ENCODE results near the gene TIMP3. TPM values are rescaled to one million over a fixed set of nuclear protein-coding genes. Genes with fewer than 3 reads are reported as not detected.

The TIMP3 gene
- total RNA-seq, 1 donor from 2014 or later, result 64.2 TPM

DNA sequence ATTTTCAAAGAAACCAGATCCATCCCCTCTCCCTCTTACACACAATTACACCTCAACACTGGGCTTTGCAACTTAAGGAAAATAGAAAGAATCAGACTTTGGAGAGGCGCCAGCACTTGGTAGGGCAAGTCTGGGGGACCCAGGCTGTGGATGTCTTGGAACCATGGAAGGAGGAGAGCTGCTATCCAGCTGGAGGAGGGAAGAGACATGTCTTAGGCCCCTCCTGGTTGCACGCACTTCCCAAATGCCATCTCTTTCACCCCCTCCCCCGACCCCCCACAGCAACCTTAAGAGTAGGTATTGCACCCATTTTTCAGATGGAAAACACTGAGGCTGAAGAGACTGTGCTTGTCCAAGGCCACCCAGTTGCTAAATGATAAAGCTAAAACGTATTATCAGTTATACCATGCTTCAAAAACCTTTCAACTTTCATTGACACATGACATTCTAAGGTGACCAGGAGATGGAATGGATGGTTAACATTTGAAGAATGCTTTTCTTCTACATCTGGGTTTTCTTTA is 3.9 kb downstream of the TIMP3 start:
- peaks cover 8 to 28% (median 19%) of the 10 kb centered on the region in 3 donors for H3K27me3 ChIP-seq (ENCODE audit: control insufficient read depth in 3 of 3, insufficient read depth in 3 of 3, low read length in 3 of 3)
- H3K36me3 ChIP-seq (ENCODE audit: control insufficient read depth in 3 of 3, insufficient read depth in 3 of 3, low read length in 3 of 3), result peaks cover 0 to 3% (median 0%) of the 10 kb centered on the region in 3 donors
- no peak overlapping the region for H3K4me3 ChIP-seq (ENCODE audit: low read length in 3 of 3)
- peaks cover 33 to 62% (median 35%) of the 10 kb centered on the region in 3 donors for H3K4me1 ChIP-seq (ENCODE audit: control insufficient read depth in 3 of 3, insufficient read depth in 3 of 3, low read length in 3 of 3)
- H3K27ac ChIP-seq (ENCODE audit: low read depth, low read length), result no peak overlapping the region
- H3K9ac ChIP-seq (ENCODE audit: low read depth in 1 of 3, low read length in 3 of 3), result no peak overlapping the region
- H3K9me3 ChIP-seq (ENCODE audit: control insufficient read depth in 3 of 3, low read length in 3 of 3), result no peaks in the 10 kb centered on the region

DNA sequence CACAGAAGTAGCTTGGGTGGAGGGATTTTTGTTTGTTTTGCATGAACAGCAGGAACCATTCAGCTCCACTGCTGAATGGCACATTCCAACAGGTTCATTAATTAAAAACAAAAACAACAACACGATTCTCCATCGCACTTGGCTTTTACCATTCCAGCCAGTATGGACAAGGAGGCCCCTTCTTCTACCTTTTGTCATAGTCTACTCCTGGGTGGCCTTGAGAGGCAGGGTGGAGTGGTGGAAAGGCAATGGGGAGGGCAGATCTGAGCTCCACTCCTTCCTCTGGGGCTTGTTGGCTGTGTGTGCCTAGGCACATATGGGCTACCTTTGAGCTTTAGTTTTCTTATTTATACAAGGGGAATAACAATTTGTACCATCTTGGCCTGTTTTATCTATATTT is 4.8 kb downstream of the TIMP3 start:
- Histone ChIP-seq H3K9me3 (ENCODE audit: control insufficient read depth in 3 of 3, low read length in 3 of 3) (no peaks in the 10 kb centered on the region), H3K27me3 (ENCODE audit: control insufficient read depth in 3 of 3, insufficient read depth in 3 of 3, low read length in 3 of 3) (peaks cover 4 to 23% (median 19%) of the 10 kb centered on the region in 3 donors), H3K36me3 (ENCODE audit: control insufficient read depth in 3 of 3, insufficient read depth in 3 of 3, low read length in 3 of 3) (peaks cover 0 to 3% (median 0%) of the 10 kb centered on the region in 3 donors), H3K27ac (ENCODE audit: low read depth, low read length) (no peak overlapping the region), H3K4me3 (ENCODE audit: low read length in 3 of 3) (peak overlapping the region in 2 of 3 donors; percentile 1 to 13), H3K9ac (ENCODE audit: low read depth in 1 of 3, low read length in 3 of 3) (no peak overlapping the region), H3K4me1 (ENCODE audit: control insufficient read depth in 3 of 3, insufficient read depth in 3 of 3, low read length in 3 of 3) (peaks cover 29 to 58% (median 38%) of the 10 kb centered on the region in 3 donors)

DNA sequence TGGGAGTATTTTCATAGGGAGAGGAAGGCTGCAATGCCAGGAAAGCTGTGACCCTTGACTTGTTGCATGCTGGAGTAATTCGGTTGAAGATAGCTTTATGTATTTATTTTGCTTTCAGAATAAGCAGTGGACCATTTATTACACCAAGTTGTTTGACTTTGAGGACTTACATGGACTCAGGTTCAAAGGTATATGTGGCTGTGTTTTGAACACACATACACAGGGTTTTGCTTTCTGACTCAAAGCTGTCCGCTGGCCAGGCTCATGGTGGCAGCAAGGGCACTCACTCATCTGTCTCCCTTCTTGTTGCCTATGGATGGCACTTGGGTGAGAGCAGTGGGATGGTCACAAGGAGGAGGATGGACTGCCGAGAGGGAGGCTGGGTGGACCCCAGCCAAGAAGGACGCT is 6.5 kb downstream of the TIMP3 start:
- H3K27ac ChIP-seq (ENCODE audit: low read depth, low read length), result peak overlapping the region; percentile 5
- no peaks in the 10 kb centered on the region for H3K9me3 ChIP-seq (ENCODE audit: control insufficient read depth in 3 of 3, low read length in 3 of 3)
- no peak overlapping the region for H3K9ac ChIP-seq (ENCODE audit: low read depth in 1 of 3, low read length in 3 of 3)
- H3K4me3 ChIP-seq (ENCODE audit: low read length in 3 of 3), result no peak overlapping the region
- peaks cover 34 to 66% (median 41%) of the 10 kb centered on the region in 3 donors for H3K4me1 ChIP-seq (ENCODE audit: control insufficient read depth in 3 of 3, insufficient read depth in 3 of 3, low read length in 3 of 3)
- H3K27me3 ChIP-seq (ENCODE audit: control insufficient read depth in 3 of 3, insufficient read depth in 3 of 3, low read length in 3 of 3), result peaks cover 0 to 14% (median 13%) of the 10 kb centered on the region in 3 donors
- H3K36me3 ChIP-seq (ENCODE audit: control insufficient read depth in 3 of 3, insufficient read depth in 3 of 3, low read length in 3 of 3), result peaks cover 0 to 3% (median 0%) of the 10 kb centered on the region in 3 donors

DNA sequence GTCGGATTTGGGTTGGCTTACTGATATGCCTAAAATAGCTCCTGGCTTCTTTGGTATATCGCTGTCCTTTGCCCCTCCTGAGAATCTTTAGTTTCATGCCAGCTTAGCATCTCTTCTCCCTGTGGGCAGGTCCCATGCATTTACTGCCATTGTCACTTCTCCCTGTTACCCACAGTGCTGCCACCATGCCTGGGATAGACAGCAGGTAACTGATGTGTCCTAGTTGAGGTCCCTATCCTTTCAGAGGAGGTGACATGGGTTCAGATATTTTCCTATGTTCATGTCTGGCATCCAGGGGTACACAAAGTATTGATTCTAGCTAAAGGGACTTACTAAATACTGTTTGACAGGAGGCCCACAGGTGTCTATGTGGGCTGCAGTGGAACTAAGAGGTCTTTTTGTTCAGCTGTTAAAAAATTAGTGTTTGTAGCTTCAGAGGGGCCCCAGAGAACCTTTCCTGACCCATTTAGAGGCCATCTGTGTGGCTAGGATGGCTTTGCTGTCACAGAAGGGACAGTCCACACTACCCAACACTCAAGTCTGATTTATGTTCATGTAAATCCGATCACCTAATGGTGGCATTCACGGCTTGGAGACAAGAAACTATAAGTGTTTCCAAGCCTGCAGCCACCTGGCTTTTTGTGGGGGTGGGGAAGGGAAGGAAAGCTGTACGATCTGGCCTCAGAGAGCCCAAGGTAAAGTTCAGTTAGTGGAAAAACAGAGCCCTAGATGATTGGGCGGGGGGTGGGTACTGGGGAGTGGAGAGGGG is 8.5 kb downstream of the TIMP3 start:
- Histone ChIP-seq H3K27me3 (ENCODE audit: control insufficient read depth in 3 of 3, insufficient read depth in 3 of 3, low read length in 3 of 3) (peaks cover 0 to 2% (median 0%) of the 10 kb centered on the region in 3 donors), H3K36me3 (ENCODE audit: control insufficient read depth in 3 of 3, insufficient read depth in 3 of 3, low read length in 3 of 3) (peaks cover 0 to 3% (median 0%) of the 10 kb centered on the region in 3 donors), H3K4me3 (ENCODE audit: low read length in 3 of 3) (no peak overlapping the region), H3K4me1 (ENCODE audit: control insufficient read depth in 3 of 3, insufficient read depth in 3 of 3, low read length in 3 of 3) (peaks cover 29 to 52% (median 38%) of the 10 kb centered on the region in 3 donors), H3K9me3 (ENCODE audit: control insufficient read depth in 3 of 3, low read length in 3 of 3) (no peaks in the 10 kb centered on the region), H3K9ac (ENCODE audit: low read depth in 1 of 3, low read length in 3 of 3) (no peak overlapping the region), H3K27ac (ENCODE audit: low read depth, low read length) (no peak overlapping the region)

DNA sequence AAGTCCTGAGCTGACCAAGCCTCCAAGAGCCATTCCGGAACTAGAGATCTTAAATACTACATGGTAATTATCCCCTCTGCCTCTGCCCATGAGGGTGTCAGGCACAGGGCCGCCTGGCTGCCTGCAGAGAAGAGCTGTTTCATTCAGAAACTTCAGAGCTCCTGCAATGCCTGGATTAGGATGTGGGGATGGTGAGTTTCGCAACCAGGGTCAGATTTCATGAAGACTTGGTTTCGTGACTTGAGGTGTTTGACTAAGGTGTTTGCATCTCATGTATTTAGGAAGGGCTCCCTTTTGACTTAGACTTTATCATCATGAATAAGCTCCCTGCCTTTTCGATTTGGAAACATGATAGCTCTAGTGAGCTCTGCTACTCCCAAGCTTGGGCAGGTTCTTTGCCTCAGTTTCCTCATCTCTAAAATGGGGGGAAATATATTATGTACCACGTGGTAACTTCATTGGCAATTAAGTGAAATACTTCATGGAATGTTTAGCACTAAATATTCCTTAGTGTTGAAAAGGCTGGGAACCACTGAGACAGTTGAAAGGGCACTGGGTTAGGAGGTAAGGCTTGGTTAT is 9.1 kb downstream of the TIMP3 start:
- H3K4me3 ChIP-seq (ENCODE audit: low read length in 3 of 3), result no peak overlapping the region
- no peak overlapping the region for H3K9ac ChIP-seq (ENCODE audit: low read depth in 1 of 3, low read length in 3 of 3)
- peaks cover 29 to 52% (median 35%) of the 10 kb centered on the region in 3 donors for H3K4me1 ChIP-seq (ENCODE audit: control insufficient read depth in 3 of 3, insufficient read depth in 3 of 3, low read length in 3 of 3)
- H3K27me3 ChIP-seq (ENCODE audit: control insufficient read depth in 3 of 3, insufficient read depth in 3 of 3, low read length in 3 of 3), result peaks cover 0 to 2% (median 0%) of the 10 kb centered on the region in 3 donors
- no peak overlapping the region for H3K27ac ChIP-seq (ENCODE audit: low read depth, low read length)
- H3K9me3 ChIP-seq (ENCODE audit: control insufficient read depth in 3 of 3, low read length in 3 of 3), result no peaks in the 10 kb centered on the region
- peaks cover 0 to 3% (median 0%) of the 10 kb centered on the region in 3 donors for H3K36me3 ChIP-seq (ENCODE audit: control insufficient read depth in 3 of 3, insufficient read depth in 3 of 3, low read length in 3 of 3)

DNA sequence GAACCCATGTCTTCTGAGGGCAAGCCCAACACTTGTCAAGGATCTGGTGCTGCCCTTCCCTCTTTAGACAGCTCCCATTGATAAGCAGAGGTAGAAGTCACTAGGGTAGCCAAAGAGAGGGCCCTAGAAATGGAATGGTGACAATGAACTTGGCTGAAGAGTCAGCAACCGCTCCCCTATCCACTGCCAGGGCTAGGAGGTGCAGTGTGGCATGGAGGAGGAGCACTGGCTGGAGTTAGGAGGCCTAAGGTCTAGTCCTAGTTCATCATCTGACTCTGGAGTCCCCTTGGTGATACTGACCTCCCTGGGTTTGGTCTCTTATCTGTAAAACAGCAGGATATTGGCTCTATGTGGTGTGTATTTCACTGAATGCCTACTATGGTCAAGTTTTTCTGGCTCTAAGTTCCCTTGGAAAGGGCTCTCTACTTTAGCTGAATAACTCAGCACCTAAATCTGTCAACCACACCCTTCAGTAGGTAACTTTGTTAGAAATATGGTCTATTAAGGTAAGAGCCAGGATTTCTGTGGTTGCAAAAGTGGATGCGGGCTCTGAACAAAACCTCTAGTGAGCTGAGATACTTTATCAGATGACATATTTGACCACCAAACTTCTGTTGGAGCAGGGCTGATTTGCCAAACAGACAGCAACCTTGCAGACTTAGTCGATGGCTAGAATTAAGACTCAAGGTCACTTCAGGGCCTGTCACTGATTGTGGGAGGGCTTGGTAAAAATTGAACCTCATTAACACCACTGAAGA is 10.5 kb downstream of the TIMP3 start:
- H3K27me3 ChIP-seq (ENCODE audit: control insufficient read depth in 3 of 3, insufficient read depth in 3 of 3, low read length in 3 of 3), result peaks cover 0 to 2% (median 0%) of the 10 kb centered on the region in 3 donors
- H3K9ac ChIP-seq (ENCODE audit: low read depth in 1 of 3, low read length in 3 of 3), result no peak overlapping the region
- peaks cover 33 to 61% (median 43%) of the 10 kb centered on the region in 3 donors for H3K4me1 ChIP-seq (ENCODE audit: control insufficient read depth in 3 of 3, insufficient read depth in 3 of 3, low read length in 3 of 3)
- H3K36me3 ChIP-seq (ENCODE audit: control insufficient read depth in 3 of 3, insufficient read depth in 3 of 3, low read length in 3 of 3), result peaks cover 0 to 6% (median 0%) of the 10 kb centered on the region in 3 donors
- H3K9me3 ChIP-seq (ENCODE audit: control insufficient read depth in 3 of 3, low read length in 3 of 3), result no peaks in the 10 kb centered on the region
- no peak overlapping the region for H3K27ac ChIP-seq (ENCODE audit: low read depth, low read length)
- no peak overlapping the region for H3K4me3 ChIP-seq (ENCODE audit: low read length in 3 of 3)

DNA sequence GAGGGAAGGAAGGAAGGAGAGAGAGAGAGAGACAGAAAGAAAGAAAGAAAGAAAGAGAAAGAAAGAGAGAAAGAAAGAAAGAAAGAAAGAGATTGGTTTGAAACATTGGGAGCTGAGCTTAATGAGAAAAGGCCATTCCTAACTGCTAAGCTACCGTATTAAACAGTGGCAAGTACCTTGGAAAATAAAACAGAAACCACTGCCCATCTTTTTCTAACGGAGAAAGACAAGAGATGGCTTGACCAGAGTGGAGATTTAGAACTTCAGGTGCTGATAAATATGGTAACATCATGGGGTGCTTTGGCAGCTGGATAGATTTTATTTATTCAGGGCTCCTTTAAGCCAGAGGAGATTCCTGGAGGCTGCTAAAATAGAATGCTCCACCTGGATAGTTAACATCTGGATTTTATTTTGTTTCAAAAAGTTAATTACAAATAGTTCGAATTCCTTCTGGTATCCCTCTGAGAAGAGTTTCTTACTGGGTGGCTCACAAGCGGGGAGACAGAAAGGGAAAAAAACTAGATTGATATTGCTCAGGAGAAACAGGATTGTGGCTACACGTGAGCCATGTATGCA is 12.9 kb downstream of the TIMP3 start:
- H3K4me1 ChIP-seq (ENCODE audit: control insufficient read depth in 3 of 3, insufficient read depth in 3 of 3, low read length in 3 of 3), result peaks cover 48 to 71% (median 55%) of the 10 kb centered on the region in 3 donors
- H3K36me3 ChIP-seq (ENCODE audit: control insufficient read depth in 3 of 3, insufficient read depth in 3 of 3, low read length in 3 of 3), result peaks cover 0 to 2% (median 0%) of the 10 kb centered on the region in 3 donors
- H3K9me3 ChIP-seq (ENCODE audit: control insufficient read depth in 3 of 3, low read length in 3 of 3), result no peaks in the 10 kb centered on the region
- H3K4me3 ChIP-seq (ENCODE audit: low read length in 3 of 3), result no peak overlapping the region
- H3K27me3 ChIP-seq (ENCODE audit: control insufficient read depth in 3 of 3, insufficient read depth in 3 of 3, low read length in 3 of 3), result peaks cover 0 to 2% (median 0%) of the 10 kb centered on the region in 3 donors
- H3K9ac ChIP-seq (ENCODE audit: low read depth in 1 of 3, low read length in 3 of 3), result no peak overlapping the region
- H3K27ac ChIP-seq (ENCODE audit: low read depth, low read length), result no peak overlapping the region

DNA sequence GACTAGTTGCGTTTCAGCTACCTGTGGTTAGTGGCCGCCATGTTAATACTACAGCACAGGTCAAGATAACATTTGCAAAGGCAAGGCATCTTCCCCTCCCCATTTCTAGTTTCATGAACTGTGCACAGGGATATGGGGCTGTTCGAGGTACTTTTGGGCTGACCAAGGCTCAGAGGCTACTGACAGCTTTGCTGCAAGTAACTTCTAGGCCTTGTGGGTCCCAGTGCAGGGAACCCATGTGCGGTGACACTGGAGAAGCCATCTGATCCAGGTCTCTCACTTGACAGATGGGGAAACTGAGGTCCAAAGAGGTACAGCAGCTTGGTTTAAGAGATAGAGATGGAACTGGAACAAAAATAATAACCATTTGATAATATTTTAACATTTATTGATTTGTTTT is 13.6 kb downstream of the TIMP3 start:
- Histone ChIP-seq H3K27ac (ENCODE audit: low read depth, low read length) (no peak overlapping the region), H3K27me3 (ENCODE audit: control insufficient read depth in 3 of 3, insufficient read depth in 3 of 3, low read length in 3 of 3) (peaks cover 0 to 2% (median 0%) of the 10 kb centered on the region in 3 donors), H3K36me3 (ENCODE audit: control insufficient read depth in 3 of 3, insufficient read depth in 3 of 3, low read length in 3 of 3) (peaks cover 0 to 2% (median under 1%) of the 10 kb centered on the region in 3 donors), H3K4me1 (ENCODE audit: control insufficient read depth in 3 of 3, insufficient read depth in 3 of 3, low read length in 3 of 3) (peaks cover 50 to 72% (median 52%) of the 10 kb centered on the region in 3 donors), H3K9ac (ENCODE audit: low read depth in 1 of 3, low read length in 3 of 3) (no peak overlapping the region), H3K4me3 (ENCODE audit: low read length in 3 of 3) (no peak overlapping the region), H3K9me3 (ENCODE audit: control insufficient read depth in 3 of 3, low read length in 3 of 3) (no peaks in the 10 kb centered on the region)

DNA sequence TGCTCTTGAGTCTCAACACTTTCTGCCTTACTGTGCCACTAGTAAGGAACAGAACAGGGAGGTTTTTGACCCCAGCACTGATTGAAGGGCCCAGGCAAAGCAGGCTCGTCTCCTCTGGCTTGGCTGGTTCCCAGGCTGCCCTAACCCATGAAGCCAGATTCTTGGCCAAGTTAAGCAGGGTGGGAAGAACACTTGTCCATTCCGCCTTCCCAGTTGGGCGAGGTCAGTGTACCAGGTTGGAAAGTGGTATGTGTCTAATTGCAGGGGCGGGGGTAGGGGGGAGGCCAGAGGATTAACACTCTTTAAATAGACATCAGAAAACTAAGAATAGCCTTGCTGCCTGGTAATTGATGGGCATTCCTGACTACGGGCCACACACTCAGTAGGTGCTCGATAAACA is 14.4 kb downstream of the TIMP3 start:
- Histone ChIP-seq H3K4me1 (ENCODE audit: control insufficient read depth in 3 of 3, insufficient read depth in 3 of 3, low read length in 3 of 3) (peaks cover 49 to 70% (median 49%) of the 10 kb centered on the region in 3 donors), H3K27me3 (ENCODE audit: control insufficient read depth in 3 of 3, insufficient read depth in 3 of 3, low read length in 3 of 3) (no peaks in the 10 kb centered on the region), H3K9ac (ENCODE audit: low read depth in 1 of 3, low read length in 3 of 3) (no peak overlapping the region), H3K9me3 (ENCODE audit: control insufficient read depth in 3 of 3, low read length in 3 of 3) (no peaks in the 10 kb centered on the region), H3K36me3 (ENCODE audit: control insufficient read depth in 3 of 3, insufficient read depth in 3 of 3, low read length in 3 of 3) (peaks cover 0 to 2% (median 2%) of the 10 kb centered on the region in 3 donors), H3K27ac (ENCODE audit: low read depth, low read length) (no peak overlapping the region), H3K4me3 (ENCODE audit: low read length in 3 of 3) (no peak overlapping the region)
